Measurements from ENCODE around the gene ATL2.

- TF ChIP-seq NFRKB (IDR thresholded peaks at IDR 0.05) (no peak), BHLHE40 (IDR thresholded peaks at IDR 0.05; ENCODE audit: borderline replicate concordance) (no peak)
- TF ChIP-seq, protein P1, sequence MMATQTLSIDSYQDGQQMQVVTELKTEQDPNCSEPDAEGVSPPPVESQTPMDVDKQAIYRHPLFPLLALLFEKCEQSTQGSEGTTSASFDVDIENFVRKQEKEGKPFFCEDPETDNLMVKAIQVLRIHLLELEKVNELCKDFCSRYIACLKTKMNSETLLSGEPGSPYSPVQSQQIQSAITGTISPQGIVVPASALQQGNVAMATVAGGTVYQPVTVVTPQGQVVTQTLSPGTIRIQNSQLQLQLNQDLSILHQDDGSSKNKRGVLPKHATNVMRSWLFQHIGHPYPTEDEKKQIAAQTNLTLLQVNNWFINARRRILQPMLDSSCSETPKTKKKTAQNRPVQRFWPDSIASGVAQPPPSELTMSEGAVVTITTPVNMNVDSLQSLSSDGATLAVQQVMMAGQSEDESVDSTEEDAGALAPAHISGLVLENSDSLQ (IDR thresholded peaks at IDR 0.05), result no peak
Observed at GRCh38 chr2:38296197-38296780, 80.8 kb downstream of the ATL2 start.

Measured in HEK293T (cell line).